ENCODE data around the gene NDUFB4.

The NDUFB4 gene

DNA sequence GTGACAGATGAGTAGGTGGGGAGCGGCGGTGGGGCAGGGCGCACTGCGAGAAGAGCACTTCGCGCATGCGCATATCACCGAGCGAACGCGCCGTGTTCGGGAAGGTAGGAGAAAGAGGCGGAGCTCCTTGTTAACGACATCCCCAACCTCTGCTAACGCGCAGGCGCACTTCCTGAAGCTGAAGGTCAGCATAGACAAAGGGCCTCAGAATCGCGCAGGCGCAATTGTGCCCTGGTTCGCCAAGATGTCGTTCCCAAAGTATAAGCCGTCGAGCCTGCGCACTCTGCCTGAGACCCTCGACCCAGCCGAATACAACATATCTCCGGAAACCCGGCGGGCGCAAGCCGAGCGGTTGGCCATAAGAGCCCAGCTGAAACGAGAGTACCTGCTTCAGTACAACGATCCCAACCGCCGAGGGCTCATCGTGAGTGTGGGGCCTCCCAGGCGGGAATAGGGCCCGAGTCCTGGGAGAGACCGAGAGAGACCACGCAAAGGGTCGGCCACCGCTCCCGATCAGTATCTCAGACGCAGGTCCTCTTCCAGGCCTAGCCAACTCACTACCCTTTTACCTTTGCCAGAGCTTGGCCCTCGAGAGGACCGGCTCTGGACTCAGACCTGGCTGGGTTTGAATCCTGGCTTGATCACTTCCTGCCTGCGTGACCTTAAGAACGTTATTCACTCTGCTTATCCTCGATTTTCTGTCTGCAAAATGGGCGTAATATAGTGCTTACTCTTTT, at the start of gene NDUFB4:
Gene NDUFB4, plus strand, starts transcription at position 221 of the 737 bp plus-strand sequence. Its CDS starts 24 bp downstream, at position 245.
- Mint-ChIP-seq H3K9me3 (no peaks in the 10 kb centered on the region), H3K4me3 (peak within 1 kb of the TSS; percentile 89 to 96 (median 92)), H3K36me3 (ENCODE audit: low read depth) (peaks cover 13% of the 10 kb centered on the region), H3K27ac (peak within 1 kb of the TSS; percentile 95 to 99 (median 98)), H3K27me3 (ENCODE audit: low read depth) (no peaks in the 10 kb centered on the region), H3K4me1 (peaks cover 8% of the 10 kb centered on the region)
- TF ChIP-seq, protein P1, sequence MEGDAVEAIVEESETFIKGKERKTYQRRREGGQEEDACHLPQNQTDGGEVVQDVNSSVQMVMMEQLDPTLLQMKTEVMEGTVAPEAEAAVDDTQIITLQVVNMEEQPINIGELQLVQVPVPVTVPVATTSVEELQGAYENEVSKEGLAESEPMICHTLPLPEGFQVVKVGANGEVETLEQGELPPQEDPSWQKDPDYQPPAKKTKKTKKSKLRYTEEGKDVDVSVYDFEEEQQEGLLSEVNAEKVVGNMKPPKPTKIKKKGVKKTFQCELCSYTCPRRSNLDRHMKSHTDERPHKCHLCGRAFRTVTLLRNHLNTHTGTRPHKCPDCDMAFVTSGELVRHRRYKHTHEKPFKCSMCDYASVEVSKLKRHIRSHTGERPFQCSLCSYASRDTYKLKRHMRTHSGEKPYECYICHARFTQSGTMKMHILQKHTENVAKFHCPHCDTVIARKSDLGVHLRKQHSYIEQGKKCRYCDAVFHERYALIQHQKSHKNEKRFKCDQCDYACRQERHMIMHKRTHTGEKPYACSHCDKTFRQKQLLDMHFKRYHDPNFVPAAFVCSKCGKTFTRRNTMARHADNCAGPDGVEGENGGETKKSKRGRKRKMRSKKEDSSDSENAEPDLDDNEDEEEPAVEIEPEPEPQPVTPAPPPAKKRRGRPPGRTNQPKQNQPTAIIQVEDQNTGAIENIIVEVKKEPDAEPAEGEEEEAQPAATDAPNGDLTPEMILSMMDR (IDR thresholded peaks at IDR 0.05; ENCODE audit: unreplicated experiment in 3 of 3): no peak

GRCh38 chr3:120550546-120550945, 45.6 kb upstream of the NDUFB4 start:
- no peaks in the 10 kb centered on the region for H3K36me3 Mint-ChIP-seq (ENCODE audit: low read depth)
- TF ChIP-seq, protein P1 (IDR thresholded peaks at IDR 0.05; ENCODE audit: unreplicated experiment in 3 of 3): no peak
- no peak overlapping the region for H3K27ac Mint-ChIP-seq

GRCh38 chr3:120552184-120553172, 43.7 kb upstream of the NDUFB4 start:
- Mint-ChIP-seq H3K4me3 (no peak overlapping the region), H3K27me3 (ENCODE audit: low read depth) (no peaks in the 10 kb centered on the region), H3K4me1 (peaks cover 6% of the 10 kb centered on the region), H3K9me3 (no peaks in the 10 kb centered on the region), H3K27ac (no peak overlapping the region), H3K36me3 (ENCODE audit: low read depth) (no peaks in the 10 kb centered on the region)
- TF ChIP-seq, protein P1 (IDR thresholded peaks at IDR 0.05; ENCODE audit: unreplicated experiment in 3 of 3): no peak

More at GRCh38 chr3:120550546-120550945, 45.6 kb upstream of the NDUFB4 start:
- H3K9me3 Mint-ChIP-seq: no peaks in the 10 kb centered on the region
- H3K27me3 Mint-ChIP-seq (ENCODE audit: low read depth): no peaks in the 10 kb centered on the region
- no peak overlapping the region for H3K4me3 Mint-ChIP-seq
- no peaks in the 10 kb centered on the region for H3K4me1 Mint-ChIP-seq

DNA sequence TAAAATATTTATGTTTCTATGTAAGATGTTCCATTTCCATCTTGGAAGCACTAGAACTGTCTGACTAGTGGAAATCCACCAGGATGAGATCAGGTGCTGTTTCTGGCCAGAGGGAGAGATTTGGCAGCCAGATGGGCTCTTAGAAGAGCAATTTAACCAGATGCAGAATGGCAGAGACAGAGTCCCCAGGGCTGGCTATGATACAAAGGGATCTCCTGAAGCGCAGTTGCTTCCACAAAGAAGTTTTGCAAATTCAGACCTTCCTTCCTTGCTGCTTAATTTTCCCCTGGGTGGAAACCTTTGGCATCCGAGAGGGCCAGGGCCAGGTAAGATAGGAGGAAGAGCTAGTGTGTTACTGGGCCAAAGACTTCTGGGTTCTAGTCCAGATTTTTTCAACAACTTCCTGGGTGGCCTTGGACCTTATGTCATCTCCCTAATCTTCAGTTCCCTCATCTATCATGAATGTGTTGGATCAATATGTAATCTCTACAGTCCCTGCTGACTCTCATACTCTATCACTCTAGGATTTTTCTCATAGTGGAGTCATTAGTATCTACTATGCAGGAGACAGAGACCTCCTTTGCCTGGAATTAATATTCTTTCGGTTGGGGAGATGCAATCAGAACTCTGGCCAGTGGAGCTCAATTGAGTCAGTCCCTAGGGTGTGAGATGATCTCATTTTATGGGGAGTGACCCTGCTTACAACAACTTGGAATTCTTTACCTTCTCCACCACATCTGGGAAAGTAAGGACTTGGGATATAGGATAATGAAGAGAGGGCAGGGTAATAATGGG, 41.1 kb upstream of the NDUFB4 start:
- TF ChIP-seq, protein P1 (IDR thresholded peaks at IDR 0.05; ENCODE audit: unreplicated experiment in 3 of 3): no peak
- no peaks in the 10 kb centered on the region for H3K27me3 Mint-ChIP-seq (ENCODE audit: low read depth)
- no peak overlapping the region for H3K4me3 Mint-ChIP-seq
- no peaks in the 10 kb centered on the region for H3K9me3 Mint-ChIP-seq
- no peaks in the 10 kb centered on the region for H3K36me3 Mint-ChIP-seq (ENCODE audit: low read depth)
- H3K4me1 Mint-ChIP-seq: peaks cover 27% of the 10 kb centered on the region
- no peak overlapping the region for H3K27ac Mint-ChIP-seq

DNA sequence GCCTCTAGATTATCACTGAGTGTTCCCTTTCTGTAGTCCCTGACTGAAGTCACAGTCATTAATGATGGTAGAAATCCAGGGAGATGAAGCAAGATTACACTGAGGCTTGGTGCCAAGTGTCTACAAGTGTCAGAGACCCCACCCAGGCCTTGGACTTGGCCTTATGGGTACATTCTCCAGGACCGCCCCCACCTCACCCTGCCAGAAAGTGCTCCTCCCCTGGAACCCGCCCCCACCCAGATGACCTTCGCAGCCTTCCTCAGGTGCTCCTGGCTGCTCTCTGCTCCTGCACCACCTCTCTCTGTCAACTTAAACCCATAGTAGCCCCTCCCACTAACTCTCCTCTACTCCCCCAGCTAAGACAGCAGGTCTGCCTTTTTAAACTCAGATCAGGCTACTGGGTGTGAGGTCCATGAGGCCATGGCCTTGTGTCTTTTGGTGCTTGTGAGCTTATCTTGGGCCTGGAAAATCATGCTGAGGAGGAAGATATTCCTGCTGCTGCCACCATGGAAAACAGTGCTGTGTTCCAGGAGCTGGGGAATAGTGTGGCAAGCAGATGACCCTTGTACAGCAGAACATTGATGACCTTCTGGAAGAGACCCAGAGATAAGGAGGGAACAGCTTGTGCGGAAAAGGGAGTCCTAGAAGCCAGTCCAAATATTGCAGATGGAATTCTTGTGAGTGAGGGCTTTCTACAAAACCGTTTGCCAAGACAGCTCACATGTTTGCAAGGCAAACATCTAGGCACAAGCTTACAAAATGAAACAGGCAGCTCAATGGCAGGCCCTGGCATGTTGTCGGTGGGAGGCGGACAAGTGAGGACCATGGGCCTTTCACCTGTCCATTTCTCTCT, 40.3 kb upstream of the NDUFB4 start:
- Mint-ChIP-seq H3K4me3 (no peak overlapping the region), H3K27me3 (ENCODE audit: low read depth) (no peaks in the 10 kb centered on the region), H3K27ac (no peak overlapping the region), H3K4me1 (peaks cover 31% of the 10 kb centered on the region), H3K36me3 (ENCODE audit: low read depth) (no peaks in the 10 kb centered on the region), H3K9me3 (no peaks in the 10 kb centered on the region)
- TF ChIP-seq, protein P1 (IDR thresholded peaks at IDR 0.05; ENCODE audit: unreplicated experiment in 3 of 3): no peak

Measured in nephron (organoid).